Mucosa of stomach (tissue), 1 donor: Measurements from ENCODE around the gene PRR11.
A peak's percentile ranks its signal among the peaks of the same experiment; 100 is the strongest.
"Not testable (repeated sequence)": the region's sequence is repeated elsewhere in the genome, so short reads cannot be mapped to it uniquely, and the experiment has no call there.

ENCODE experiments used
- H3K27me3 ChIP-seq: one replicate; pipeline ENCODE4 v1.7.0; 2013; ENCODE audit warnings: mild to moderate bottlenecking, low read length; ENCODE audit not compliant: control insufficient read depth, insufficient read depth
- H3K36me3 ChIP-seq: one replicate; pipeline ENCODE4 v1.7.0; 2013; ENCODE audit warnings: low read length; ENCODE audit not compliant: control insufficient read depth, insufficient read depth
- H3K4me1 ChIP-seq: one replicate; pipeline ENCODE4 v1.7.0; 2013; ENCODE audit warnings: mild to moderate bottlenecking, low read length; ENCODE audit not compliant: control insufficient read depth, insufficient read depth
- H3K4me3 ChIP-seq: one replicate; pipeline ENCODE4 v1.7.0; 2013; ENCODE audit warnings: low read length
- H3K9ac ChIP-seq: one replicate; pipeline ENCODE4 v1.7.0; 2013; ENCODE audit warnings: mild to moderate bottlenecking, low read length, moderate library complexity
- H3K9me3 ChIP-seq: one replicate; pipeline ENCODE4 v1.7.0; 2013; ENCODE audit warnings: mild to moderate bottlenecking, low read length, moderate library complexity; ENCODE audit not compliant: control insufficient read depth
- donor health status: Pancreatic carcinoma.

PRR11 gene

DNA sequence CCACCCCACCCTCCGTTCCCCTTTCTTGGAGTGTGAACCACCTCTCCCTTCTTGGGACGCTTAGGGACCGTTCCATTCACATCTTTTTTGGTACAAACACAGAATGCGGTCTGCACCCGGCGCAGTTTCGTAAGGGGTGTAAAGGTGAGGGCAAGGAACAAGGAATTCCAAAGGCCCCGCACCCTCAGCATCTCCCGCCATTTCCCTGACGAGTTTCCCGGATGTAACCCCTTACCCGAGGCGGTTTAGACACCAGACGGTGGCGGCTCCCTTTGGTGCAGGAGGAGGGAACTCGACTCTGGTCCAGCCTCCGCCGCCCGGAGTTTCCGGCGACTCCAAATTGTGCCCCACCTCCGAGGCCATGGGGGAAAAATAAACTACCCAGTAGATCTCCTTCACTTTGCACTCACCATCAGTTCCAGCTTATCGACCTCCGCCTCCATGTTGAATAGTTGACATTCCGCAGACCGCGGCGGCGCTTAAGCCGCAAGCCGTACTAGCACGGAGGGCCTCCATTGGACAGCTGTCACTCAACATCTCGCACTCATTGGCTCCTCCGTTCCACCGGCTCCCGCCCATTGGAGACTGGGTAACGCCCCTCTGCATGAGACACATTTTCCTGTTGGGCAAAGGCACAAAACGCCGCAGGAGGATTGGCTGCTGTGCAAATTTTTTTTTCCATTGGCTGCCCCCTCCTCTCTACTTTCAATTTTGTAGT, 666 bp upstream of the PRR11 start, which contains the start of gene SKA2:
Gene SKA2 (minus strand): TSS at position 466 of the 718 bp plus-strand sequence. CDS start 23 bp downstream, at position 443.
- H3K4me3 ChIP-seq = peak within 1 kb of the TSS; percentile 53
- peaks cover 17% of the 10 kb centered on the region for H3K4me1 ChIP-seq
- H3K9ac ChIP-seq = peak within 1 kb of the TSS; percentile 65
- no peaks in the 10 kb centered on the region for H3K27me3 ChIP-seq
- no peaks in the 10 kb centered on the region for H3K9me3 ChIP-seq
- H3K36me3 ChIP-seq = no peaks in the 10 kb centered on the region

GRCh38 chr17:59160157-59161025, 4.8 kb downstream of the PRR11 start:
- Histone ChIP-seq H3K9ac (no peak overlapping the region), H3K36me3 (no peaks in the 10 kb centered on the region), H3K9me3 (no peaks in the 10 kb centered on the region), H3K27me3 (no peaks in the 10 kb centered on the region), H3K4me3 (no peak overlapping the region), H3K4me1 (peaks cover 17% of the 10 kb centered on the region)

- H3K36me3 ChIP-seq = no peaks in the 10 kb centered on the region
- peaks cover 9% of the 10 kb centered on the region for H3K4me1 ChIP-seq
- H3K9me3 ChIP-seq = no peaks in the 10 kb centered on the region
- H3K27me3 ChIP-seq = no peaks in the 10 kb centered on the region
- H3K9ac ChIP-seq = no peak overlapping the region
- no peak overlapping the region for H3K4me3 ChIP-seq
These were observed 5.9 kb downstream of the PRR11 start for GRCh38 chr17:59161477-59161876.

DNA sequence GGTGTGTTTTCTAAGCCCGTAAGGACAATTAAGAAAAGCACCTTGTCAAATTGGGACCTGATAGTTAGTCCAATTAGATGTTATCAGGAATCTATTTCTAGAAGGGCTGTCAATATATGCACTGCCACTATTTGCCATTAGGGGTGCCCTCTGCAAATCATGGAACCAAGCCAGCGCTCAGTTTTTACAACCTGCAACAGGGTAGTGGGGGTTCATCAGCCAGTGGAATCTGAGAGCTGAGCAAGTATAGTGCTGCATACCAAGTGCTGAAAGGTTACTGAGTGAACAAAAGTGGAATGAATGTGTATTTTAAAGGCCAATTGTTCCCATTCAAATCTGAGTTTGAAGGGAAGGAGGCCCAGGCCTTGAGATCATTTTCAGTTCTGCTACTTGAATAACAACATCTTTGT, 10.4 kb downstream of the PRR11 start:
- Histone ChIP-seq H3K27me3 (no peaks in the 10 kb centered on the region), H3K4me1 (no peaks in the 10 kb centered on the region), H3K9ac (no peak overlapping the region), H3K9me3 (no peaks in the 10 kb centered on the region), H3K36me3 (no peaks in the 10 kb centered on the region), H3K4me3 (no peak overlapping the region)

DNA sequence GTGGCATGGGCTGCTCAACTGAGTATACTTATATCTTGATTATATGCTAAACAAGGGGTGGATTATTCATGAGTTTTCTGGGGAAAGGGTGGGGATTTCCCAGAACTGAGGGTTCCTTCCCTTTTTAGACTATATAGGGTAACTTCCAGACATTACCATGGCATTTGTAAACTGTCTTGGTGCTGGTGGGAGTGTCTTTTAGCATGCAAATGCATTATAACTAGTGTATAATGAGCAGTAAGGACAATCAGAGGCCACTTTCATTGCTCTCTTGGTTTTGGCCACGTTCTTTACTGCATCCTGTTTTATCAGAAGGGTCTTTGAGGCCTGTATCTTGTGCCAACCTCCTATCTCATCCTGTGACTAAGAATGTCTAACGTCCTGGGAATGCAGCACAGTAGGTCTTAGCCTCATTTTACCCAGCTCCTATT, 12.0 kb downstream of the PRR11 start:
- H3K27me3 ChIP-seq = no peaks in the 10 kb centered on the region
- H3K9ac ChIP-seq = no peak overlapping the region
- no peaks in the 10 kb centered on the region for H3K4me1 ChIP-seq
- H3K36me3 ChIP-seq = no peaks in the 10 kb centered on the region
- no peak overlapping the region for H3K4me3 ChIP-seq
- no peaks in the 10 kb centered on the region for H3K9me3 ChIP-seq

DNA sequence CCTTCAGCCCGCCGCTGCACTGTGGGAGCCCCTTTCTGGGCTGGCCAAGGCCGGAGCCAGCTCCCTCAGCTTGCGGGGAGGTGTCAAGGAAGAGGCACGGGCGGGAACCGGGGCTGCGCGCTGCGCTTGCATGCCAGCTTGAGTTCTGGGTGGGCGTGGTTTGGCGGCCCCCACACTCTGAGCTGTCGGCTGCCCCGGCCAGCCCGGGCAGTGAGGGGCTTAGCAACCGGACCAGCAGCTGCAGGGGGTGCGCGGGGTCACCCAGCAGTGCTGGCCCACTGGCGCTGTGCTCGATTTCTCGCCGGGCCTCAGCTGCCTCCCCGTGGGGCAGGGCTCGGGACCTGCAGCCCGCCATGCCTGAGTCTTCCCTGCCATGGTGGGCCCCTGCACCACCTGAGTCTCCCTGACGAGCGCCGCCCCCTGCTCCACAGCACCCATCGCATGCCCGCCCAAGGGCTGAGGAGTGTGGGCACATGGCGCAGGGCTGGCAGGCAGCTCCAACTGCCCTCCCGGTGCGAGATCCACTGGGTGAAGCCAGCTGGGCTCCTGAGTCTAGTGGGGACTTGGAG, 17.0 kb downstream of the PRR11 start:
- Histone ChIP-seq H3K9me3 (no peaks in the 10 kb centered on the region), H3K4me3 (no peak overlapping the region), H3K36me3 (no peaks in the 10 kb centered on the region), H3K4me1 (no peaks in the 10 kb centered on the region), H3K27me3 (no peaks in the 10 kb centered on the region), H3K9ac (no peak overlapping the region)

DNA sequence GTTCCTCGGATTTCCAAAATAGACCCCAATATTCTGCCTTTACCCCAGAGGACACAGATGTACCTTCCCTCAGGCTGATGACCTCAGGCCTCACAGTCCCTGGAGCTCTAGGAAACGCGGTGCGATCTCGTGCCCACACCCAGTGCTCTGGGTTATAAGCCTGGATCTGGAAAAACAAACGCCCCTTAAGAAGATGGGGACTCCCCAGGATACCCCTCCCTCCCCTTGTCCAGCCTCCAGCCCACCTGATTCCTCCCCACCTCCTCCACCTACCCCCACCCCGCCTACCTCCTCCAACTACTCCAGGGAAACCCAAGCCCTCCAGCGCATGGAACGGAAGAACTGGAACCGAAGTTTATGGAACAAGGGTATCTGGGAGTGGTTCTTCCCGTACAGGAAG, 19.1 kb downstream of the PRR11 start:
- Histone ChIP-seq H3K27me3 (no peaks in the 10 kb centered on the region), H3K4me1 (no peaks in the 10 kb centered on the region), H3K9me3 (no peaks in the 10 kb centered on the region), H3K36me3 (no peaks in the 10 kb centered on the region), H3K4me3 (no peak overlapping the region), H3K9ac (no peak overlapping the region)

DNA sequence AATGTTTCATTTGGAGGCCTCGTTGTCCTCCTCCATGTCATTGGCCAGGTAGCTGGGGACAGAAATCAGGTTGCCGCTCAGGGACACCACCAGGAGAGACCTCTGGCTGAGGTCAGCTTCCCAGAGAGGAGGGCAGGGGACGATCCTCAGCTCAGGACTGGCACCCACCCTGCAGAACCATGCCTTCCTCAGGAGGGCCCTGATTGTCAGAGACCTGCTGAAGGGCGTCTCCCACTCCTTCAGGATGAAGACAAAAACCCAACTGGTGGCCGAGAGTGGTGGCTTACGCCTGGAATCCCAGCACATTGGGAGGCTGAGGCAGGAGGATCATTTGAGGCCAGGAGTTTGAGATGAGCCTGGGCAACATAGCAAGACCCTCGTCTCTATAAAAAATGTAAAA, 19.5 kb downstream of the PRR11 start:
- H3K9me3 ChIP-seq = no peaks in the 10 kb centered on the region
- no peaks in the 10 kb centered on the region for H3K27me3 ChIP-seq
- H3K9ac ChIP-seq = no peak overlapping the region
- H3K36me3 ChIP-seq = no peaks in the 10 kb centered on the region
- no peaks in the 10 kb centered on the region for H3K4me1 ChIP-seq
- no peak overlapping the region for H3K4me3 ChIP-seq

DNA sequence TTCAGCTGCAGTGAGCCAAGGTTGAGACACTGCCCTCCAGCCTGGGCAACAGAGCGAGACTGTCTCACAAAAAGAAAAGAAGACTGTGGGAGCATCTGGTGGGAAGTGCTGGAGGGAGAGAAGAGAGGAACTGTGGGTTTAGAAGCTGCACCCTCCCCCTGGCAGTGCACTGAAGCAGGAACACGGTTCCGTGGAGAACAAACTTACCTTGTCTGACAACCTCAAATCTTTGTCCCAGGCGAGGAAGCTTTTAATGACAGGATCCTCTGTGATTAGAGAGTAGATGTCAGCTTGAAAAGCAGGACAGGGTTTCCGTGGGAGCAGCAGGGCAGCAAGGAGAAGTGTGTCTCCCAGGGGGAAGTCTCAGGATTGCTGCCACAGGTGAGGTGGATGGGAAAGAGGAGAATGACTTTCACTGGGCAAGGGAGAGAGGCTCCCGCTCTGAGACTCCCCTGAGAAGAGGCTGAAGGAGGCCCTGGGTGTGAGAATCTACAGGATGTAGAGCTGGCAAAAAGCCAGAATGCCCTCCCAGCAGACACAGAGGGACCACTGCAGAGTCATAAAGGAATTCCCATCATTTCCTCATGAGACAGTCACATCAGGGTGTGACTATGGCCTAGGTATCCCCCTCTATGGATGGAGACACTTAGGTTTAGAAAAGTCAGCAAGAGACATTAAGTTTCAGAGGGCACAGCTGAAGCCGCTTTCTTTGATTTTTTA, 22.9 kb downstream of the PRR11 start:
- Histone ChIP-seq H3K4me3 (no peak overlapping the region), H3K27me3 (no peaks in the 10 kb centered on the region), H3K36me3 (no peaks in the 10 kb centered on the region), H3K9ac (no peak overlapping the region), H3K9me3 (no peaks in the 10 kb centered on the region), H3K4me1 (no peaks in the 10 kb centered on the region)

- not testable (repeated sequence) for H3K4me3 ChIP-seq, H3K4me1 ChIP-seq, H3K36me3 ChIP-seq, H3K9me3 ChIP-seq, H3K9ac ChIP-seq, H3K27me3 ChIP-seq
These were observed 24.1 kb downstream of the PRR11 start for GRCh38 chr17:59179601-59180000.

- Histone ChIP-seq H3K4me1 (no peaks in the 10 kb centered on the region), H3K4me3 (no peak overlapping the region), H3K27me3 (no peaks in the 10 kb centered on the region), H3K36me3 (no peaks in the 10 kb centered on the region), H3K9me3 (no peaks in the 10 kb centered on the region), H3K9ac (no peak overlapping the region)
These were observed 25.1 kb downstream of the PRR11 start for GRCh38 chr17:59180626-59181025.
